SJSA1 (cell line): Measurements from ENCODE around the gene DNAJC27. TPM values are rescaled to one million over a fixed set of nuclear protein-coding genes. Genes with fewer than 3 reads are reported as not detected.

Experiments
- DNase-seq, 2 experiments: peaks; one replicate each; pipeline ENCODE4 v3.0.0-alpha.2; 2015 to 2020; ENCODE audit warnings: low spot score in 2 of 2, low read depth in 1 of 2
- H3K27ac ChIP-seq: fragments of 250-450 bp; sonication (Bioruptor Pico); 2 replicates; pipeline ENCODE4 v1.5.1; 2020; ENCODE audit warnings: mild to moderate bottlenecking, moderate library complexity
- H3K27me3 ChIP-seq: fragments of 250-450 bp; sonication (Bioruptor Pico); replicated peaks from 2 replicates; pipeline ENCODE4 v1.5.1; 2020; ENCODE audit warnings: mild to moderate bottlenecking, moderate library complexity
- H3K36me3 ChIP-seq: fragments of 250-450 bp; sonication (Bioruptor Pico); 2 replicates; pipeline ENCODE4 v1.5.1; 2020; ENCODE audit warnings: mild to moderate bottlenecking
- H3K4me1 ChIP-seq: fragments of 250-450 bp; sonication (Bioruptor Pico); replicated peaks from 2 replicates; pipeline ENCODE4 v1.6.1; 2021; ENCODE audit warnings: mild to moderate bottlenecking
- H3K4me3 ChIP-seq: fragments of 250-450 bp; sonication (Bioruptor Pico); 2 replicates; pipeline ENCODE4 v1.5.1; 2020; ENCODE audit warnings: mild to moderate bottlenecking
- H3K9me3 ChIP-seq: fragments of 250-450 bp; sonication (Bioruptor Pico); replicated peaks from 2 replicates; pipeline ENCODE4 v1.5.1; 2020; ENCODE audit warnings: mild to moderate bottlenecking
- total RNA-seq: library from RNA; depleted of rRNA; stranded (reverse); fragments of >200 nt; shearing (Covaris generic); gene quantifications from 2 replicates; pipeline ENCODE4 v1.2.3, GENCODE V29; 2014

DNAJC27 gene
- total RNA-seq, 1 experiment from 2014 or later = 4.4 TPM

DNA sequence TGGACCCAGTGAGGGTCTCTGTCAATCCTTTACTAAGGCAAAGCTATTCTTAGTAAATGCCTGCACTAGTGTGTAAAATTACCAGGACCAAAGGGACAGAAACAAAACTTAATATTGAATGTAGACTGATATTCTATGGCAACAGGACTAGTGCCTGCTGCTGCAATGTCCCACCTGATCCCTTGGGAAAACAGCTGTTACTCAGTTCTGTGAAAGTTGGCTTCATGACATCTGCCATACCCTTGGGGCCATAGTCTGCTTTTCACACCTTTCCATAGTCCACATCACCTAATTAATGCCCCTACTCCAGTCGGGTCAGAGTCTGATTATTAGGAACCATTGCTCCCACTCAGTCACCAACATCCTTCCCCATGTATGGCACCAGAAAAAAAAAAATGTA is 14.5 kb downstream of the DNAJC27 start:
- Histone ChIP-seq H3K9me3 (no peaks in the 10 kb centered on the region), H3K4me1 (no peaks in the 10 kb centered on the region), H3K36me3 (peaks cover 59% of the 10 kb centered on the region), H3K27ac (no peak overlapping the region), H3K4me3 (no peak overlapping the region), H3K27me3 (no peaks in the 10 kb centered on the region)
- DNase-seq = no peak

DNA sequence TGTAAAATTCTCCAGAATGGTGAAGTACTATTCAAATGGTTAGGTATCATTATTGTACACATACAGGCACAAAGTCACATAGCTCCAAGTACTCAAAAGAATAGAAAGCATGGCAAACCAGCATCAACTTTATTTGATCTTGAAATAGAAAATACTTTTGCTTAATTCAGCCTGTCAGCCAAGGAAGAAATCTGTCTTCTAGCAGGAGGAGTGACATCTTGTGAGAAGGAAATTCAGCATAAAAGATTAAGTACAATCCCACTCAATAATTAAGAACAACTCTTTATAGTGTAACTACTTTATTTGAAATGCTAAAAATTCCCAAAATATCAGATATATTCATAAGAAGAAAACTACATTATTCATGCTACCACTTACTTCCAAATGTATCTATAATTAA is 15.8 kb downstream of the DNAJC27 start:
- Histone ChIP-seq H3K4me3 (no peak overlapping the region), H3K36me3 (peaks cover 65% of the 10 kb centered on the region), H3K9me3 (no peaks in the 10 kb centered on the region), H3K27ac (no peak overlapping the region), H3K4me1 (no peaks in the 10 kb centered on the region), H3K27me3 (no peaks in the 10 kb centered on the region)
- DNase-seq = no peak

DNA sequence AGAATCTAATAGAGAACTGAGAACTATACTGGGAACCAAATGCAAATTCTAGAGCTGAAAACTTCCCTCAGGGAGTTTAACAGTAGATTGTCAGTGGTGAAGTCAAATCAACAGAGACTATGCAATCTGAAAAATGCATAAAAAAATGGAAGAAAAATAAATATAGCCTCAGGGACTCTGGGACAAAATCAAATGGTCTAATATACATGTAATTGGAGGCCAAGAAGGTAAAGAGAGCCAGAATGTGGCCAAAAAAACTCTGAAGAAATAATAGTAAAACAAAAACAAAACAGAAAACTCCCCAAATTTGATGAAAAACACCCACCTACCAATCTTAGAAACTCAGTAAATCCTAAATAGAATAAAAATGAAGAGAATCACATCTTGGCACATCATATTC is 16.5 kb downstream of the DNAJC27 start:
- no peak overlapping the region for H3K27ac ChIP-seq
- no peak overlapping the region for H3K4me3 ChIP-seq
- peaks cover 64% of the 10 kb centered on the region for H3K36me3 ChIP-seq
- no peak for DNase-seq
- H3K4me1 ChIP-seq = no peaks in the 10 kb centered on the region
- no peaks in the 10 kb centered on the region for H3K9me3 ChIP-seq
- H3K27me3 ChIP-seq = no peaks in the 10 kb centered on the region

DNA sequence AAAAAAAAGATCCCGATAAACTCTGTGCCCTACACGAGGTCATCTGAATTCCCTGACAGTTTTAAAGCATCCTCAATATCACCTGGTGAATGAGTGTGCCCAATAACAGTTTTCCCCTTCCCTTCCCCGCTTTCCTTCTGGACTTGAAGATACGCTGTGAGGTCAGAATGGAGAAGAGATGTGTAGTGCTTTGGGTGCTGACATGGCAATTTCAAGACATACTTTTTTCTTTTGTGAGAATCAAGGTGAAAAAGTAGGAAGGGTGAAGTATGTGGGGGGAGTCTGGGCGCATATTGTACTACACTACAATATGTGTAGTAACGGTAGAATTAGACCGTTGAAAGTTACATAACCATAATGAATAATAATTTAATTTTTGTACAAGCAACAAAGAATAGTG is 21.7 kb downstream of the DNAJC27 start:
- peaks cover 36% of the 10 kb centered on the region for H3K36me3 ChIP-seq
- no peaks in the 10 kb centered on the region for H3K4me1 ChIP-seq
- no peaks in the 10 kb centered on the region for H3K27me3 ChIP-seq
- DNase-seq = no peak
- no peaks in the 10 kb centered on the region for H3K9me3 ChIP-seq
- H3K27ac ChIP-seq = no peak overlapping the region
- no peak overlapping the region for H3K4me3 ChIP-seq

DNA sequence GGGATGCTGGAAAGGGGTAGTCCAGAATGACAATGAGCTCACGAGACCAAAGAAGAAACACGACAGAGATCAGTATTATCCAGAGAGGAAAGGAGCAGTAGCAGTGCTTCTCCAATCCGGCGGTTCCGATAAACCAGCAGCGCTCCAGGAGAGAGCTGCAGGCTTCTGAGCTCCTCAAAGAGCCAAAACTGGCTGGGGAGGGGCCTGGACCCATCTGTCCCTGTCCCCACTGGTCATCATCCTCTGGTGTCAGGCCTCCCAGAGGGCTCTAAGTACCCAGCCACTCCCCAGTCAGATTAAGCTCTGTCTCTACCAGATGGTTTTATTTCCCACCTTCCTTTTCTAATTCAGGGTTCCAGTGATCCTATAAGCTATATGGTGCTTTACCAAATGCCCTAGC is 23.2 kb downstream of the DNAJC27 start:
- no peak overlapping the region for H3K27ac ChIP-seq
- no peaks in the 10 kb centered on the region for H3K27me3 ChIP-seq
- no peaks in the 10 kb centered on the region for H3K4me1 ChIP-seq
- H3K36me3 ChIP-seq = peaks cover 22% of the 10 kb centered on the region
- H3K9me3 ChIP-seq = no peaks in the 10 kb centered on the region
- DNase-seq = no peak
- H3K4me3 ChIP-seq = no peak overlapping the region

DNA sequence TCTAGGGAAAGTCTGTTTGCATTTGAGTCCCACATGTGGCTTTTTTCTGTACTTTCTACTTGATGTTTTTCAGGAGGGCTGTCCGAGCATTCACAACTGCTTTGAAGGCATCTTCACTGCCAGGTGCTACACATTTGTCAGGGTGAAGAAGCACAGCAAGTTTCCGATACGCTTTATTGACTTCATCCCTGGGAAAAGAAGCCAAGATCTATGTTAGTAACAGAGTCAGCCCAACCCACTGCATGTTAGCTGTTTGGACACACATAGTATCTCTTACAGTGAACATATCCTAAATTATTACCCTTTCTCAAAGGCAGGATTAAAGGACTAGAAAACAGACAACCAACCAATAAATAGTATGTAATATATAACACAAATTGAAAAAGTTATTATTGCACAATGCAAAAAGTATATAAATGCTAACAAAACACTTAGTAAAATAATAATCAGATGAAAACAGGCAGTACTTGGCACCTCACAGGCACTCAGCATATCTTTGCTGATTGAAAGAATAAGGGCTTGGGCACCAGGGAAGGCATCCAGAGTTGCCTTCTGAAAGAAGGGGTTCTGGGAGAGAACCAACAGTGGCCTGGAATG is 24.1 kb downstream of the DNAJC27 start:
- no peak for DNase-seq
- no peak overlapping the region for H3K4me3 ChIP-seq
- H3K4me1 ChIP-seq = no peaks in the 10 kb centered on the region
- H3K9me3 ChIP-seq = no peaks in the 10 kb centered on the region
- no peaks in the 10 kb centered on the region for H3K27me3 ChIP-seq
- no peak overlapping the region for H3K27ac ChIP-seq
- H3K36me3 ChIP-seq = peaks cover 22% of the 10 kb centered on the region

DNA sequence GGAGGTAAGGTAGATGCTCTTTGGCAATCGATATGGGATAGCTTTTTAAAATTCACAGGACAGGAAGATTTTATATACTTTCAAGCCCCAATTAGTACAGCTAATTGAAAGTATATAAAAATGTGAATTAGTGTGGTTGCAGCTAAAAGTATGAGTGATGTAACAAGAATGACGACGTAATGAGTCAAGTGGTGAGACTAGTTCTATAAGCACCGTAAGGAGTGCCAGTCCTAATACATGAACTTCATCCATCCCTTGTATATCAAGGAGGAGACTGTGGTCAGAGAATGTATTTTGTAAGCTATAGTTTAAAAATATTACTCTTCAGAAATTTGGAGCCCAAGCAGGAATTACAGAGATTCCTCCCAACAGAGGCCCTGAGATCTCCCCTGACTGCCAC is 25.8 kb downstream of the DNAJC27 start:
- H3K4me3 ChIP-seq = no peak overlapping the region
- DNase-seq = no peak
- H3K27me3 ChIP-seq = no peaks in the 10 kb centered on the region
- peaks cover 11% of the 10 kb centered on the region for H3K36me3 ChIP-seq
- no peak overlapping the region for H3K27ac ChIP-seq
- no peaks in the 10 kb centered on the region for H3K9me3 ChIP-seq
- H3K4me1 ChIP-seq = no peaks in the 10 kb centered on the region

DNA sequence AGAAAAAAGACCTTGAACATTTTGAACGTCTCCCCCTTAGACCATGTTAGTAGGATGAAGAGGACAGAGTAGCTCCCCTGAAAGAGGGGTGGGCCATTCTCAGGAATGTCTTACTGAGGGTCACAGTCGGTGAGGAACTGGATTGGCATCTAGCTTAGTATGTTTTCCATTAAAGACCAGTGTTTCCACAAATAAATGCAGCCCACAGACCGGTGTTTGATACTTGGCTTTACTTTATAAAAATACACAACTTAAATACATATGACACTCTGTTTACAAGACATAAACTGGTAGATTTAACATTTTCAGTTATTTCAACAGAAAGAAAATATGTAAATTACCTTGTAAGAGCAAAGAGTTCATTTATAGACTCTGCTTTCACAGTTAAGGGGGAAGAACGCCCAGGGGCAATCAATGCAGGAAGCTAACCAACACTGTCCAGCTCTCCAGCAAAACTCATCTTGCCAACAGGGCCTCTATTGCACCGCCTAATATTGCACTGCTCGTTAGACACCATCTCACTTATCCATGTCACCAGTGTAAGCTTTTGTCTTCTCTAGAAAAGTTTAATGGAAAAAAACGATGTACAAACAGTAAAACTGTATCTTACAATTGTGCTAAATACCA is 28.2 kb downstream of the DNAJC27 start:
- no peak overlapping the region for H3K27ac ChIP-seq
- H3K4me1 ChIP-seq = no peaks in the 10 kb centered on the region
- H3K27me3 ChIP-seq = no peaks in the 10 kb centered on the region
- DNase-seq = no peak
- H3K4me3 ChIP-seq = no peak overlapping the region
- peaks cover 9% of the 10 kb centered on the region for H3K36me3 ChIP-seq
- no peaks in the 10 kb centered on the region for H3K9me3 ChIP-seq

DNA sequence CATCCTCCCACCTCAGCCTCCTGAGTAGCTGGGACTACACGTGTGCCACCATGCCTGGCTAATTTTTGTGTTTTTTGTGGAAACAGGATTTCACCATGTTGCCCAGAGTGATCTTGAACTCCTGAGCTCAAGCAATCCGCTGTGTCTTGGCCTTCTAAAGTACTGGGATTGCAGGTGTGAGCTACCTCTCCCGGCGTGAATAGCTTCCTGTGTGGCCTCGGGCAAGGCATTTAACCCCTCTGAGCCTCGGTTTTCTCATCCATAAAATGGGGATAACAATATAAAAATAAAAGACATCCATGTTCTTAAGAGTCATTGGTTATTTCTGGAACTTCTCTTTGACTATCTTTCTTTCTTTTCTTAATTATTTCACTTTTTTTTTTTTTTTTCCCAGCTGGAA is 32.4 kb downstream of the DNAJC27 start:
- DNase-seq = no peak
- no peaks in the 10 kb centered on the region for H3K27me3 ChIP-seq
- H3K4me3 ChIP-seq = no peak overlapping the region
- H3K9me3 ChIP-seq = no peaks in the 10 kb centered on the region
- H3K27ac ChIP-seq = no peak overlapping the region
- no peaks in the 10 kb centered on the region for H3K4me1 ChIP-seq
- H3K36me3 ChIP-seq = no peaks in the 10 kb centered on the region

DNA sequence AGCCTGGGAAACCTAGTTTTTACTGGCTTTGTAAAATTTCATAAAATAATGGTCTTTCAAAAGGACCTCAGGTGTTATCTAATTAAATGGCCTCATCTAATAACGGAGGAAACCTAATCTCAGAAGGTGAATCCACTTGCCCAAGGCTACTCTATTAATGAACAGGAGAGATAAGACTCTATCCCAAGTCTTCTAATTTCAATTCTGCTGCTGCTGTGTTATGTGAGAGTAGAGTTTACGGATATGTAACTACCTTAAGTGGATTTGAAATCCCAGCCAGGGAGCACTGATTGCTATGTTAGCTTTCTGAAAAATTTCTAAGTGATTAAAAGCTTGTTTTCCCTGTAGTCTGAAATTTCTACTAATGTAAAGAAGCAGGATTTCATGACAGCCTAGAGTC is 34.5 kb downstream of the DNAJC27 start:
- no peaks in the 10 kb centered on the region for H3K4me1 ChIP-seq
- H3K9me3 ChIP-seq = no peaks in the 10 kb centered on the region
- H3K27me3 ChIP-seq = no peaks in the 10 kb centered on the region
- no peak for DNase-seq
- H3K36me3 ChIP-seq = no peaks in the 10 kb centered on the region
- H3K27ac ChIP-seq = no peak overlapping the region
- no peak overlapping the region for H3K4me3 ChIP-seq

DNA sequence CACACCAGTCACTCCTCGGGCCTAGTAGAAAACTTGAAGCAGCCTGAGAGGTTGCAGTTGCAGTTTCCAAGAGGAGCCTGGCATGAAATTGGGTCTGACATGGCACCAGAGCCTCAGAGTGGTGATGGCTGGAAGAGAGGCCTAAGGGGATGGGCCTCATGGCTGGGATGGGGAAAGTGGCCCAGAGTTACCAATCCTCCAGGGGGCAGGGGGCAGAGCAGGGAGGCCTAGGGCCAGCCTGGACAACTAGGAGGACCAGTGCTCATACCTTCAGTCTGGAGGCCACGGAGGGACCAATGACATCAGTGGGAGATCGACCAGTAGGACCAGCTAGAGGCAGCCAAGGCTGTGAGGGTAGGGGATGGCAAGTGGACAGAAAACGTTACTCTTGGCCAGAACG is 36.6 kb downstream of the DNAJC27 start:
- Histone ChIP-seq H3K4me3 (no peak overlapping the region), H3K36me3 (no peaks in the 10 kb centered on the region), H3K27me3 (no peaks in the 10 kb centered on the region), H3K4me1 (no peaks in the 10 kb centered on the region), H3K9me3 (no peaks in the 10 kb centered on the region), H3K27ac (no peak overlapping the region)
- no peak for DNase-seq

DNA sequence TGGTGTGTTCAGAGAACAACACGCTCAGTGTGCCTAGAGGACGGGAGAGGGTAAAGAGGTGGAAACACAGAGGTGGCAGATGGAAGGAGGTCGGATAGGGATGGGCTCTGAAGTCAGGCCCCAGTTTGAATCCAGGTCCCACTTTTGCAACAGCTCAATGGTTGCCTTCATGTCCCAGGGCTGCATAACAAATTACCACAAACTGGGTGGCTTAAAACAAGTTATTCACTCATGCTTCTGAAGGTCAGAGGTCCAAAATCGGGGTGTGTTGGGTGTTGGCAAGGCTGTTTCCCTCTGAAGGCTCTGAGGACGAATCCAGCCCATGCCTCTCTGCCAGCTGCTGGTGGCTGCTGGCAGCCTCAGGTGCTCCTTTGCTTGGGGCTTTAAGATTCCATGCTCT is 39.0 kb downstream of the DNAJC27 start:
- H3K9me3 ChIP-seq = no peaks in the 10 kb centered on the region
- no peak for DNase-seq

DNA sequence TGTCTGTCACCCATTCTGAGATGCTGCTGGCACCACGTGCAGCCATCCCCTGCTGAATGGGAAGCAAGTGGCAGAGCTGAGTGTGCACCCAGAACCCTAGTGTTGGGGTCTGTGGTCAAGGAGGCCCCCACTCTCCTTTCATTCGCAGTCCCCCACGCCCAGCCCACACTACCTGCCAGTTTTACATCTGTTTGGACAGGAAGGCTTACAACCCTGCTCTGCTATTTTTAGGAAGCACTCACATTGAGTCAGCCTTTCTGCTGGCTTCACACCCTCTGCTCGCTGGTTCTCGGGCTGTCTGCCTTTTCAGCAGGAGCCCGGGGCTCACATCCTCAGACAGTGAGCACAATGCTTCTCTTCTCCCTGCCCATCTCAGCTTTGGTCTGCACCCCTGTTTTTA is 41.0 kb downstream of the DNAJC27 start:
- Histone ChIP-seq H3K4me3 (no peak overlapping the region), H3K36me3 (no peaks in the 10 kb centered on the region), H3K27me3 (no peaks in the 10 kb centered on the region), H3K27ac (no peak overlapping the region), H3K4me1 (no peaks in the 10 kb centered on the region), H3K9me3 (no peaks in the 10 kb centered on the region)
- no peak for DNase-seq

More for the DNA sequence above, 39.0 kb downstream of the DNAJC27 start:
- H3K4me3 ChIP-seq = no peak overlapping the region
- H3K27me3 ChIP-seq = no peaks in the 10 kb centered on the region
- no peak overlapping the region for H3K27ac ChIP-seq
- H3K36me3 ChIP-seq = no peaks in the 10 kb centered on the region
- no peaks in the 10 kb centered on the region for H3K4me1 ChIP-seq

DNA sequence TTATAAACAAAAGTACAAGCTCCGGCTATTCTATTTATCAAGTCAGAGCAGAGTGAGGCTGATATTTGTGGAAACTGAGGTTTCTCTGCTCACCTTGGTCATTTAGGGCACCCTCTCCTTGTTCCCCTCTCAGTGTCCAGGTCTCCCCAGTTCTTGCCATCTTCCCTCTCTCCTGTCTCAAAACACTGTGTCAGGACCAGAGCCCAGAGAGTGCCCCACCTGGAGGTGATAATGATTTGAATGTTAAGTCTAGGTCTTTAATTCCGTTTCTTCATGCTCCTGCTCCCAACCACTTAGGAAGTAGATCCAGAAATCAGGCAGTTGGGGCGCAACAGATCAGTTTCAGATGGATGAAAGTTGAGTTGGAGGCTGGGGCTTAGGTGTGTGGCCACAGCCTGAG is 42.5 kb downstream of the DNAJC27 start:
- no peaks in the 10 kb centered on the region for H3K36me3 ChIP-seq
- DNase-seq = no peak
- no peaks in the 10 kb centered on the region for H3K4me1 ChIP-seq
- H3K27ac ChIP-seq = no peak overlapping the region
- no peaks in the 10 kb centered on the region for H3K27me3 ChIP-seq
- no peak overlapping the region for H3K4me3 ChIP-seq
- H3K9me3 ChIP-seq = no peaks in the 10 kb centered on the region

DNA sequence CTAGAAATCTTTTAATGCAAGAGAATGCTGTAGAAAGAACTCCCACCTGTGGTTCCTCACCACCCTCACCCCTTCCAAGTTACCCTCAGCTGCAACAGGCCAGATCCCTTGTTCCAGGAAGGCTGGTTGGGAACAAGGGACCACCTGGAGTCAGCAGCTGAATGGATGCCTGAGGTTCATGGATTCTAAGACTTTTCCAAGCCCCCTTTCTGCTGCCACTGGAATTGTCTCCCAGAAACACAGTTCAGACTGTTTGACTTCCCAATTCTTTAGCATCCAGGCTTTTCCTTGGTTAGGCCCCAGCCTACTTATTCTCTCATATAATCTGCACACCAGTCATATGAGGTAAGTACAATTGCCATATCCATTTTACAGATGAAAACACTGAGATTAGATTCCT is 43.7 kb downstream of the DNAJC27 start:
- Histone ChIP-seq H3K4me1 (no peaks in the 10 kb centered on the region), H3K4me3 (no peak overlapping the region), H3K27me3 (no peaks in the 10 kb centered on the region), H3K36me3 (no peaks in the 10 kb centered on the region), H3K9me3 (no peaks in the 10 kb centered on the region), H3K27ac (no peak overlapping the region)
- no peak for DNase-seq
